Skin epidermis (tissue), 12 donors: ENCODE data around the gene KCNQ1.

Source experiments
- H3K27ac ChIP-seq, 21 experiments: fragments of 200-600 bp; sonication (generic) in 11 of 21; one replicate each; pipeline ENCODE4 v1.5.0; 2020; ENCODE audit warnings: mild to moderate bottlenecking in 3 of 21, inconsistent platforms in 2 of 21, moderate library complexity in 2 of 21
- H3K4me3 ChIP-seq, 7 experiments: fragments of 200-600 bp; sonication (generic) in 2 of 7; one replicate each; pipeline ENCODE4 v1.5.0; 2020; ENCODE audit warnings: inconsistent platforms in 2 of 7, mild to moderate bottlenecking in 2 of 7, moderate library complexity in 1 of 7

Gene KCNQ1

DNA sequence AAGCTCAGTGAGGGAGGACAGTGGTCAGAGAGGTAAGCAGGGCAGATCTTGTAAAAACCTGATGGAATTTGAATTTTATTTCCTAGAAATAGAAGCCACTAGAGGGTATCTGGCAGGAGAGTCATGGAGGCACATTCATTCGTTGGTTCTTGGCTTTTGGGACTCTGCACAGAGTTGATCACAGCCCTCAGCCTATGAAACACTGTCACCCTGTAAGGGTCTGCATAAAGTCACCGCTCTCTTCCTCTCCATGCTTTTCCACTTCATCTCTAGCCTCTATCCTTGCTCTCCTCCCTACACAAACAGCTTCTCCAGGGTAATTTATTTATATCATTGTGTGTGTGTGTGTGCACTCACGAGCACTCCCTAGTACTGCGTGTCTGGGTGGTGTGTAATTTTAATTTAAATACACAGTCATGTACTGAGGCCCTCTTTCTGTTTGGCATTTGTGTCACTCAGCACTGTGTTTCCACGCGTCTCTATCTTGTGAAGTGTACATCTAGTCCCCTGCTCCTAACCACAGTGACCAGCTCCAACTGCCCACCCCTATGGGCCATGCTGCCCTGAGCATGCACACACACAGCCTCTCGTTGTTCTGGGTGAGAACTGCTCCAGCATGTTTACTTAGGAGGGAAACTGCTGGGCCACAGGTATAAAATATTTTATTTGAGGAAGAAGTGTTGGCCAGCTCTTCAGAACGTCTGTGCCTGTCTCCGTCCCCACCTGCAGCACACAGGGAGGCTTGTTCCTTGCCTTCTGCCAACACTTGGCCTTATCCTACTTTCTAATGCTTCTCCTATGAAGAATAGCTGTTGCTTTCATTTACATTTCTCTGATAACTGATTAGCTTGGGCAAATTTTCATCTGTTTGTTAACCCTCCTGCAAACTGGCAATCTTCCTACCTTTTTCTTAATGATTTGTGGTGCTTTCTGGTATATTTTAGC lies 250.5 kb downstream of the KCNQ1 start:
- Histone ChIP-seq H3K4me3 (no peak overlapping the region), H3K27ac (no peak overlapping the region)

DNA sequence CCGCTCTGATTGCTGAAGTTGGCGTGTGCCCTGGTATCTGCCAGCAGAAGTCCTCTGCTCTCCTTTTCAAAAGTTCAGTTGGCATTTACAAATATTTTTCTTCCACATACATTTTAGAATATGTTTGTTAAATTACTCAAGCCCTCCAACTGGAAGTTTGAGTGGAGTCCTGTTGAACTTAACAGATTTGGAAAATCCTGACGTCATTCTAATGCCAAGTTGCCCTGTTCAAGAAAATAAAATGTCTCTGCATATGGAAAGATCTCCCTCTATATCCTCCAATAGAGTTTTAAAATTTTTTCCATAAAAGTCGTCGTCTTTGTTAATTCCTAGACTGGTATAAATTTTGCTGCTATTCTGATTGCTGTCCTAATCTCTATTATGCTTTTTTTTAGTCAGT lies 251.6 kb downstream of the KCNQ1 start:
- no peak overlapping the region for H3K4me3 ChIP-seq
- H3K27ac ChIP-seq = no peak overlapping the region

GRCh38 chr11:2697866-2698265 lies 253.1 kb downstream of the KCNQ1 start:
- Histone ChIP-seq H3K4me3 (peak overlapping the region in 2 of 7 experiments; percentile 4 to 68), H3K27ac (no peak overlapping the region)

- peak overlapping the region in 11 of 21 experiments; percentile 68 to 91 (median 87) for H3K27ac ChIP-seq
- H3K4me3 ChIP-seq = peak overlapping the region; percentile 53 to 68 (median 62)
Observed at GRCh38 chr11:2698386-2699184, 253.8 kb downstream of the KCNQ1 start.

GRCh38 chr11:2699185-2699530 lies 254.3 kb downstream of the KCNQ1 start:
- Histone ChIP-seq H3K27ac (peak overlapping the region in 20 of 21 experiments; percentile 54 to 93 (median 85)), H3K4me3 (peak overlapping the region; percentile 53 to 68 (median 62))

DNA sequence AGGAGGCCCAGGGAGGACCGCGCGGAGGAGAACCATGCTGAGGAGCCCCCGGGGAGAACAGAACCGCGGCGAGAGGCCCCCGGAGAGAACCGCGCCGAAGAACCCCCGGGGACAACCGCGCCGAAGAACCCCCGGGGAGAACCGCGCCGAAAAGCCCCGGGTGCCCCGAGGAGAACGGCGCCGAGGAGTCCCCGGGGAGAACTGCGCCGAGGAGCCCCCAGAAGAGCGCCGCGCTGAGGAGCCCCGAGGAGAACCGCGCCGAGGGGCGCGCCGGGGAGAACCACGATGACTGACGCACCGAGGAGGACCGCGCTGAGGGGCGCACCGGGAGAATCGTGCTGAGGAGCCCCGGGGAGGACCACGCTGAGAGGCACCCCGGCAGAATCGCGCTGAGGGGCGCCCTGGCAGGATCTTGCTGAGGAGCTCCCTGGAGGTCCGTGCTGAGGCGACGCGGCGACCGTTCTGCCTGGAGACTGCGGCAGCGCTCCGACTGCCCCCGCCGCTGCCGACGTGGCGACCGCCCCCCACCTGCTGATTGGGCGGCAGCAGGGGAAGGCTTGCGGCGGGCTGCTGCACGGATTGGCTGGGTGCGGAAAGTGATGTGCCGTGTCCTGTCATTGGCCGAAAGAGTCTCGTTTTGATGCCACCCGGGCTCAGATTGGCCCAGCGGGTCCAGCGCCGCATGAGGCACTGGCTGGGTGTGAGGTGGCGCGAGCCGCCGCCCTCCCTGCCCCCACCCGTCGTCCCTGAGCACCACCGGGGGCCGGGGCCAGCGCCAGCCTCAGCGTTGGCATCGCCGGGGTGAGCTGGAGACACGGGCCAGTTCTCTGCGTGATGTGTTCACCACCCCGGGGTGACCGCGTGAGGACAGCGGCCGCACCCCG lies 255.0 kb downstream of the KCNQ1 start, which contains the start of gene KCNQ1OT1:
TSS of gene KCNQ1OT1 (minus strand) at position 464 of the 884 bp plus-strand sequence.
- H3K27ac ChIP-seq = peak within 1 kb of the TSS; percentile 42 to 93 (median 90)
- H3K4me3 ChIP-seq = peak within 1 kb of the TSS; percentile 53 to 68 (median 62)

GRCh38 chr11:2700415-2701211 lies 255.8 kb downstream of the KCNQ1 start:
- Histone ChIP-seq H3K27ac (peak overlapping the region; percentile 42 to 93 (median 90)), H3K4me3 (peak overlapping the region; percentile 53 to 68 (median 62))

DNA sequence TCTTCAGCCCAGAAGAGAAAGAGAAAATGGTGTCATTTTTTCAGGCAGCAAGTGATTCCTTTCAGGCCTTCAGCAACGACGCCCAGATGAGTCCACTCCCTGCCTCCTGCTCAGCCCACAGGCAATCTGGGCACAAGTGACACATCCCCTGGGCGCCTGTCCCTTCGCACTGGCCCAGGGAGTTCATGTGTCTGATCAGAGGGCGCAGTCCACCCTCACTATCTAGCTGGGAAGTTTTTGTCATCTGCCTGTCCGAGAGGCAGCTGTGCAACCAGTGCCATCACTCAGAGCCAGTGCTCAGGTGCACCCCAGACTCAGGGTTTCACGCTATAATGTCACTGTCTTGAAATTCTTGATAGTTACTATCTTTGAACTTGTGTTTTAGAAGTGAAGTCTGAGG lies 256.4 kb downstream of the KCNQ1 start:
- Histone ChIP-seq H3K27ac (peak overlapping the region in 5 of 21 experiments; percentile 90 to 93 (median 92)), H3K4me3 (no peak overlapping the region)

DNA sequence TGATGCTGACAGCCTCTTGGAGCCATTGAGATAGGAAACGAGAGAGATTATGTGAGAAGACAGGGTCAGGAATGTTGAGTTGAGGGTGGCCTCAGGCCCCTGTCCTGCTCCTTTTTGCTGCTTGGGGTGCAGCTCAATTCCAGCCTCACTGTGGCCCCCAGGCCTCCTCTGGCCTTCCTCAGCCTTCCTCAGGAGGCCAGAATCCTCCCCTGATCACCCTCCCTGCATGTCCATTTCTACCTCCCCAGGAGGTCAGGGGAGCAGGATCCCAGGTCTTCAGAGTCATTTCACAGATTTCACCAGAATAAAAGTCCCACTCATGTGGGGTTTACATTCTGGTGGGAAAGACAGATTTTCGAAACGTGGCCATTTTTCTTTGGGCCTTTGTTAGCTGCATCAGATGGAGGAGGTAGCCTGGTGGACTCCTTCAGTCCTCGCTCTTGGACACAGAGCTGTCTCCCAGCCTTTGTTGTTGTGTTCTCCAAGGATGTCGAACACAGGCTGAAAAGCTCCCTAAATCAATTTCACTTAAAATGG lies 257.2 kb downstream of the KCNQ1 start:
- H3K4me3 ChIP-seq = no peak overlapping the region
- H3K27ac ChIP-seq = no peak overlapping the region

GRCh38 chr11:2702771-2703362 lies 258.1 kb downstream of the KCNQ1 start:
- Histone ChIP-seq H3K27ac (no peak overlapping the region), H3K4me3 (no peak overlapping the region)

DNA sequence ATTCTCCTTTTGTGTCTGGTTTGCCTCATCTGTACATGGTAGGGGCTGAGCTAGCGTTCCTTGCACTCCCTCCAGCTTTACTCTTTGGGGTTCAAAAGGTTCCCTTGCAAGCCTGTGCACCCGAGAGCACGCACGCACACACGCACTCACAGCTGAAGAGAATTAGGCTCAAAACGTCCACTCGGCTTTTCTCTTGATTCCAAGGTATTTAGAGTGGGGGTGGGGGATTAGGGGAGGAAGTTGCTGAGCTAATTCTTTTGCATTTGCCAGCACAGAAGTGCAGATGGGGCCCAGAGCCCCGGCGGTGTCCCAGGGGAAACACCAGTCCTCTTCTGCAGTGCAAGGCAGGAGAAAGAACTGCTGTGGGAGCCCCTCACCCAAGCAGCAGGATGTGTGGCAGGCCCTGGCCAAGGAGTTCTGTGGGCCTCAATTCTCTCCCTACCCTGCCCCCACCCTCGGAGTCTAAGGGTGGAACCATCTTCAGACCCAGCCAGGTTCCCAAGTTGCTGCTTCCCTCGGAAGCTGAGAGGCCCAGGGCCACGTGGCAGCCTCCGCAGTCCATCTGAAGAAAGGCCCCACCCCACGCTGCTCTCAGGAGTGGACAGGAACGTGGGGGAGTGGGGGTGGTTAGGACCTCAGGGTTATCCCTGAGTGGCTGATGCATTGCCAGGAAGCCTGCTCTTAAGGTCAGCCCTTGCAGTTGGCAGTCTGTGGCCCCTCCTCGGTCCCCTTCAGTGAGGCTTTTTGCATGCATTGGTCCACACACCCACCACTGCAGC lies 258.7 kb downstream of the KCNQ1 start:
- no peak overlapping the region for H3K4me3 ChIP-seq
- no peak overlapping the region for H3K27ac ChIP-seq

- Histone ChIP-seq H3K4me3 (no peak overlapping the region), H3K27ac (no peak overlapping the region)
Observed at GRCh38 chr11:2704356-2704755, 259.5 kb downstream of the KCNQ1 start.

DNA sequence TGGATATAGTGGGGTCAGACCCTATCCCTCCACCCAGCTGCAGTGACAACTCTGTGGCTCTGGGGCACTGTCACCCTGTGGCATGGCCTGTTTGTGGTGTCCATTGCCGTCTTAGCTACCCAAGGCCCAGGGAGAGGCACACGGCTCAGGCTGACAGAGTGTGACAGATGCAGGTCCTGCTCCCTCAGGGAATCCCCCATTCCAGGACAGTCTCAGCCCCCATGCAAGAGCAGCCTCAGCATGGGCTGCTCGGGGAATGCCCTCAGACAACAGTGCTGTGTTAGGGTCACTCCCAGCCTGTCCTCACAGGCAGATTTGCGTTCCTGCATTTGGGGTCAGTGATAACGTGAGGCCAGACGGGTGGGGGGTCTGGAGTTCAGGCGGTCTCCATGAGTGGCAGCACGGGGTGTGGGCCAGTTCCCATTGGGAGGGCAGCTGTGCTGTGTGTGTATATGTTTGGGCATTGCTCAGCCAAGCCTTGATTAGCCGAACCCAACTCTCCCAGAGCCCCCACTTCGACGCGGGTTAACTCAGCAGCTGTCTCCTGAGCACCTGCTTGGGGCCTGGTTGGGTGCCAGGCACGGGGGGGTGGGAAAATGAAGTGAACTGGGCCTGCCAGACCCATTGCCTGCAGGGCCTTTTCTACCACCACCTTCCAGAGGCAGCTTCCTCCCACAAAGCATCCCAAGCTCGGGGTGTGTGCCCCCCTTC lies 260.2 kb downstream of the KCNQ1 start:
- H3K27ac ChIP-seq = no peak overlapping the region
- no peak overlapping the region for H3K4me3 ChIP-seq

GRCh38 chr11:2706321-2706720 lies 261.5 kb downstream of the KCNQ1 start:
- Histone ChIP-seq H3K4me3 (no peak overlapping the region), H3K27ac (no peak overlapping the region)

- Histone ChIP-seq H3K27ac (peak overlapping the region in 1 of 21 experiments; percentile 2), H3K4me3 (no peak overlapping the region)
Observed at GRCh38 chr11:2707736-2708135, 262.9 kb downstream of the KCNQ1 start.

DNA sequence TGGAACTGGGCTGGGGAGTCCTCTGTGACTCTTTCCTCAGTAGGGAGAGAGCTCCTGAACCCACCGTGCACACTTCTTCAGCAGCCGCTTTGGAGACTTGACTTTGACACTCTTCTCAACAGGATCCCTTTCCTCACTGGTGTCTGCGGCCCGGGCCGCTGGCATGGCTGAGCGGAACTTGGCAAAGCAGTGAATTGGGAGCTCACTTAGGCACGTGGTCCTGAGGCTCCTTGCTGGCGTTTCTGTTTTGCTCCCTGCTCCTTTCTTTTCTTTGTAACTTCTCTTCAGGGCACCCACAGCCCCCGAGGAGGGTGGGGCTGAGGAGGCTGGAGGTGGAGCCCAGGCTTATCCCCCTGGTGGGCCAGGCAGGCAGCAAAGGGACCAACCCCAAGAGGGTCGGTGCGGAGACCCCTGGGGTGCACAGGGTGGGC lies 263.4 kb downstream of the KCNQ1 start:
- H3K4me3 ChIP-seq = no peak overlapping the region

More for the DNA sequence above, 263.4 kb downstream of the KCNQ1 start:
- H3K27ac ChIP-seq = peak overlapping the region in 3 of 21 experiments; percentile 2 to 49 (median 45)
